Hindlimb muscle (tissue), 1 donor: Measurements from ENCODE around the gene PBX4. TPM values are rescaled to one million over a fixed set of nuclear protein-coding genes. Genes with fewer than 3 reads are reported as not detected.
A peak's percentile ranks its signal among the peaks of the same experiment; 100 is the strongest.
"Not testable (repeated sequence)": the region's sequence is repeated elsewhere in the genome, so short reads cannot be mapped to it uniquely, and the experiment has no call there.

Experiments used
- DNase-seq: peaks from one replicate; pipeline ENCODE4 v3.0.0-alpha.2; 2013
- polyA plus RNA-seq: library from polyadenylated mRNA; unstranded; fragments of 120-200 nt; gene quantifications from one replicate; pipeline ENCODE4 v1.2.1, GENCODE V29; 2013; ENCODE audit not compliant: insufficient read length

The PBX4 gene
- polyA plus RNA-seq, 1 donor, result 2.3 TPM

GRCh38 chr19:19626516-19627472 lies 8.3 kb upstream of the PBX4 start:
- DNase-seq, result no peak

- DNase-seq, result no peak
Observed at GRCh38 chr19:19624032-19624570, 5.6 kb upstream of the PBX4 start.

GRCh38 chr19:19623383-19623782 lies 4.9 kb upstream of the PBX4 start:
- DNase-seq, result no peak

GRCh38 chr19:19619849-19620210 lies 1.3 kb upstream of the PBX4 start:
- no peak for DNase-seq

- no peak for DNase-seq
Observed at GRCh38 chr19:19619181-19619848, 828 bp upstream of the PBX4 start.

GRCh38 chr19:19615086-19615485 lies 3.4 kb downstream of the PBX4 start:
- no peak for DNase-seq

- DNase-seq, result no peak
Observed at GRCh38 chr19:19613506-19613905, 5.0 kb downstream of the PBX4 start.

- DNase-seq, result no peak
Observed at GRCh38 chr19:19610376-19611202, 7.9 kb downstream of the PBX4 start.

GRCh38 chr19:19606686-19607085 lies 11.8 kb downstream of the PBX4 start:
- DNase-seq, result not testable (repeated sequence)

- DNase-seq, result no peak
Observed at GRCh38 chr19:19606021-19606420, 12.5 kb downstream of the PBX4 start.

GRCh38 chr19:19602713-19603324 lies 15.7 kb downstream of the PBX4 start:
- DNase-seq, result no peak

GRCh38 chr19:19602136-19602712 lies 16.3 kb downstream of the PBX4 start:
- DNase-seq, result no peak

- no peak for DNase-seq
Observed at GRCh38 chr19:19600793-19601330, 17.6 kb downstream of the PBX4 start.

- DNase-seq, result not testable (repeated sequence)
Observed at GRCh38 chr19:19598728-19599451, 19.6 kb downstream of the PBX4 start.

GRCh38 chr19:19597809-19598306 lies 20.6 kb downstream of the PBX4 start:
- no peak for DNase-seq

GRCh38 chr19:19595171-19595701 lies 23.3 kb downstream of the PBX4 start:
- no peak for DNase-seq

GRCh38 chr19:19594381-19594780 lies 24.1 kb downstream of the PBX4 start:
- no peak for DNase-seq

- DNase-seq, result no peak
Observed at GRCh38 chr19:19592690-19593089, 25.8 kb downstream of the PBX4 start.

- peak; percentile 78 for DNase-seq
Observed at GRCh38 chr19:19591133-19591825, 27.2 kb downstream of the PBX4 start.

- DNase-seq, result no peak
Observed at GRCh38 chr19:19588546-19588945, 29.9 kb downstream of the PBX4 start.
